ENCODE measurements around the gene DISP1.

DNA sequence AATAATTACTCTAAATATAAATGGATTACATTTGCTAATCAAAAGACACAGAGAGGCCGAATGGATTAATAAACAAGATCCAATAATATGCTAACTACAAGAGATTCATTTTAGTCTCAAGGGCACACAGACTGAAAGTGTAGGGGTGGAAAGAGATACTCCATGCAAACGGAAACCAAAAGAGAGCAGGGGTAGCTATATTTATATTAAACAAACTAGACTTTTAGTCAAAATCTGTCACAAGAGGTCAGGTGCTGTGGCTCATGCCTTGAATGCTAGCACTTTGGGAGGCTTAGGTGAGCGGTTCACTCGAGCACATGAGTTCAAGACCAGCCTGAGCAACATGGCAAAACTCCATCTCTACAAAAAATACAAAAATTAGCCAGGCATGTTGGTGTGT lies 33.6 kb upstream of the DISP1 start:
- TF ChIP-seq, protein P1, sequence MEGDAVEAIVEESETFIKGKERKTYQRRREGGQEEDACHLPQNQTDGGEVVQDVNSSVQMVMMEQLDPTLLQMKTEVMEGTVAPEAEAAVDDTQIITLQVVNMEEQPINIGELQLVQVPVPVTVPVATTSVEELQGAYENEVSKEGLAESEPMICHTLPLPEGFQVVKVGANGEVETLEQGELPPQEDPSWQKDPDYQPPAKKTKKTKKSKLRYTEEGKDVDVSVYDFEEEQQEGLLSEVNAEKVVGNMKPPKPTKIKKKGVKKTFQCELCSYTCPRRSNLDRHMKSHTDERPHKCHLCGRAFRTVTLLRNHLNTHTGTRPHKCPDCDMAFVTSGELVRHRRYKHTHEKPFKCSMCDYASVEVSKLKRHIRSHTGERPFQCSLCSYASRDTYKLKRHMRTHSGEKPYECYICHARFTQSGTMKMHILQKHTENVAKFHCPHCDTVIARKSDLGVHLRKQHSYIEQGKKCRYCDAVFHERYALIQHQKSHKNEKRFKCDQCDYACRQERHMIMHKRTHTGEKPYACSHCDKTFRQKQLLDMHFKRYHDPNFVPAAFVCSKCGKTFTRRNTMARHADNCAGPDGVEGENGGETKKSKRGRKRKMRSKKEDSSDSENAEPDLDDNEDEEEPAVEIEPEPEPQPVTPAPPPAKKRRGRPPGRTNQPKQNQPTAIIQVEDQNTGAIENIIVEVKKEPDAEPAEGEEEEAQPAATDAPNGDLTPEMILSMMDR (IDR thresholded peaks at IDR 0.05), result no peak
- no peak for TF ChIP-seq NR3C1 (CRISPR knock-in tag; conservative IDR thresholded peaks at IDR 0.05; ENCODE audit: low read depth)
- no peak for TF ChIP-seq ZNF671 (CRISPR knock-in tag; IDR thresholded peaks at IDR 0.05)
- TF ChIP-seq, protein P2, sequence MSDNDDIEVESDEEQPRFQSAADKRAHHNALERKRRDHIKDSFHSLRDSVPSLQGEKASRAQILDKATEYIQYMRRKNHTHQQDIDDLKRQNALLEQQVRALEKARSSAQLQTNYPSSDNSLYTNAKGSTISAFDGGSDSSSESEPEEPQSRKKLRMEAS (CRISPR knock-in tag; IDR thresholded peaks at IDR 0.05), result no peak
- TF ChIP-seq, protein P3, sequence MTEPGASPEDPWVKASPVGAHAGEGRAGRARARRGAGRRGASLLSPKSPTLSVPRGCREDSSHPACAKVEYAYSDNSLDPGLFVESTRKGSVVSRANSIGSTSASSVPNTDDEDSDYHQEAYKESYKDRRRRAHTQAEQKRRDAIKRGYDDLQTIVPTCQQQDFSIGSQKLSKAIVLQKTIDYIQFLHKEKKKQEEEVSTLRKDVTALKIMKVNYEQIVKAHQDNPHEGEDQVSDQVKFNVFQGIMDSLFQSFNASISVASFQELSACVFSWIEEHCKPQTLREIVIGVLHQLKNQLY (CRISPR knock-in tag; IDR thresholded peaks at IDR 0.05), result no peak
- TF ChIP-seq ZNF138 (CRISPR knock-in tag; conservative IDR thresholded peaks at IDR 0.05), result no peak
- TF ChIP-seq, protein P4, sequence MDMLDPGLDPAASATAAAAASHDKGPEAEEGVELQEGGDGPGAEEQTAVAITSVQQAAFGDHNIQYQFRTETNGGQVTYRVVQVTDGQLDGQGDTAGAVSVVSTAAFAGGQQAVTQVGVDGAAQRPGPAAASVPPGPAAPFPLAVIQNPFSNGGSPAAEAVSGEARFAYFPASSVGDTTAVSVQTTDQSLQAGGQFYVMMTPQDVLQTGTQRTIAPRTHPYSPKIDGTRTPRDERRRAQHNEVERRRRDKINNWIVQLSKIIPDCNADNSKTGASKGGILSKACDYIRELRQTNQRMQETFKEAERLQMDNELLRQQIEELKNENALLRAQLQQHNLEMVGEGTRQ (CRISPR knock-in tag; IDR thresholded peaks at IDR 0.05), result no peak
- TF ChIP-seq FOXK1 (CRISPR knock-in tag; IDR thresholded peaks at IDR 0.05), result no peak
- TF ChIP-seq, protein P5, sequence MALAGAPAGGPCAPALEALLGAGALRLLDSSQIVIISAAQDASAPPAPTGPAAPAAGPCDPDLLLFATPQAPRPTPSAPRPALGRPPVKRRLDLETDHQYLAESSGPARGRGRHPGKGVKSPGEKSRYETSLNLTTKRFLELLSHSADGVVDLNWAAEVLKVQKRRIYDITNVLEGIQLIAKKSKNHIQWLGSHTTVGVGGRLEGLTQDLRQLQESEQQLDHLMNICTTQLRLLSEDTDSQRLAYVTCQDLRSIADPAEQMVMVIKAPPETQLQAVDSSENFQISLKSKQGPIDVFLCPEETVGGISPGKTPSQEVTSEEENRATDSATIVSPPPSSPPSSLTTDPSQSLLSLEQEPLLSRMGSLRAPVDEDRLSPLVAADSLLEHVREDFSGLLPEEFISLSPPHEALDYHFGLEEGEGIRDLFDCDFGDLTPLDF (CRISPR knock-in tag; IDR thresholded peaks at IDR 0.05), result no peak
